Measurements from ENCODE around the gene PI4KB.

DNA sequence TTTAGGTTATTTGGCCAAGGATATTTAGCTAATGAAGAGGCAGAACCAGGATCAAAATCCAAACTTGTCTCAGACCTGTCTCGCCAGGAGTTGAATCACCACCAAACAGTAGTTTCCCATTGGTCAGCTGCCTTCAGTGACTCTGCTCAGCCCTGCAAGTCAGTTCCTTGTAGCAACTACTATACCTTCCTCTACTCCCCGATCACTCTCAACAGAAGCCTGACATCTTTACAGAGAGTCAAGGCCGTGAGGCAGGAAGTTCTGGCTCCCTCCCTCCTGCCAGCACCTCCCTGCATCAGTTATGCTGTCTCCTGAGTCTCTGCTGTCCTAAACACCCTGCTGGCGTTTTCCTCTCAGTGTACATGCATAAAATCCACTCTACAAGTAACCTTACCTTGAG is 59.5 kb downstream of the PI4KB start:
- TF ChIP-seq CTCF (IDR thresholded peaks at IDR 0.05; ENCODE audit: low read depth, low read length, missing input control) = no peak
- TF ChIP-seq, protein P1, sequence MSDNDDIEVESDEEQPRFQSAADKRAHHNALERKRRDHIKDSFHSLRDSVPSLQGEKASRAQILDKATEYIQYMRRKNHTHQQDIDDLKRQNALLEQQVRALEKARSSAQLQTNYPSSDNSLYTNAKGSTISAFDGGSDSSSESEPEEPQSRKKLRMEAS (IDR thresholded peaks at IDR 0.05) = no peak
- TF ChIP-seq HNF4A (conservative IDR thresholded peaks at IDR 0.05) = no peak
- TF ChIP-seq FOXA2 (IDR thresholded peaks at IDR 0.05) = no peak
- TF ChIP-seq RXRA (IDR thresholded peaks at IDR 0.05) = no peak
- TF ChIP-seq, protein P2, sequence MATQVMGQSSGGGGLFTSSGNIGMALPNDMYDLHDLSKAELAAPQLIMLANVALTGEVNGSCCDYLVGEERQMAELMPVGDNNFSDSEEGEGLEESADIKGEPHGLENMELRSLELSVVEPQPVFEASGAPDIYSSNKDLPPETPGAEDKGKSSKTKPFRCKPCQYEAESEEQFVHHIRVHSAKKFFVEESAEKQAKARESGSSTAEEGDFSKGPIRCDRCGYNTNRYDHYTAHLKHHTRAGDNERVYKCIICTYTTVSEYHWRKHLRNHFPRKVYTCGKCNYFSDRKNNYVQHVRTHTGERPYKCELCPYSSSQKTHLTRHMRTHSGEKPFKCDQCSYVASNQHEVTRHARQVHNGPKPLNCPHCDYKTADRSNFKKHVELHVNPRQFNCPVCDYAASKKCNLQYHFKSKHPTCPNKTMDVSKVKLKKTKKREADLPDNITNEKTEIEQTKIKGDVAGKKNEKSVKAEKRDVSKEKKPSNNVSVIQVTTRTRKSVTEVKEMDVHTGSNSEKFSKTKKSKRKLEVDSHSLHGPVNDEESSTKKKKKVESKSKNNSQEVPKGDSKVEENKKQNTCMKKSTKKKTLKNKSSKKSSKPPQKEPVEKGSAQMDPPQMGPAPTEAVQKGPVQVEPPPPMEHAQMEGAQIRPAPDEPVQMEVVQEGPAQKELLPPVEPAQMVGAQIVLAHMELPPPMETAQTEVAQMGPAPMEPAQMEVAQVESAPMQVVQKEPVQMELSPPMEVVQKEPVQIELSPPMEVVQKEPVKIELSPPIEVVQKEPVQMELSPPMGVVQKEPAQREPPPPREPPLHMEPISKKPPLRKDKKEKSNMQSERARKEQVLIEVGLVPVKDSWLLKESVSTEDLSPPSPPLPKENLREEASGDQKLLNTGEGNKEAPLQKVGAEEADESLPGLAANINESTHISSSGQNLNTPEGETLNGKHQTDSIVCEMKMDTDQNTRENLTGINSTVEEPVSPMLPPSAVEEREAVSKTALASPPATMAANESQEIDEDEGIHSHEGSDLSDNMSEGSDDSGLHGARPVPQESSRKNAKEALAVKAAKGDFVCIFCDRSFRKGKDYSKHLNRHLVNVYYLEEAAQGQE (IDR thresholded peaks at IDR 0.05) = no peak
